Activated CD4-positive, alpha-beta T cell treated with anti-CD3 and anti-CD28 coated beads for 36 hours (primary cell): ENCODE measurements around the gene PXMP2. TPM values are rescaled to one million over a fixed set of nuclear protein-coding genes. Genes with fewer than 3 reads are reported as not detected.
"Not testable (repeated sequence)": the region's sequence is repeated elsewhere in the genome, so short reads cannot be mapped to it uniquely, and the experiment has no call there.

Experiments
- ATAC-seq: fragments of 200-7000 bp; cut with Tn5 transposase; one replicate; pipeline ENCODE4 v1.10.0; 2021; ENCODE audit warnings: mild to moderate bottlenecking, moderate library complexity
- CTCF ChIA-PET: fragments of 350-600 bp; sonication (Branson Sonifier 250); formaldehyde crosslinking; loops from one replicate; lab custom pipeline; 2021; ENCODE audit warnings: antibody characterized with exemption; lab: Charles Lee
- POLR2A ChIA-PET: fragments of 350-600 bp; sonication (Branson Sonifier 250); formaldehyde crosslinking; loops from one replicate; lab custom pipeline; 2021; ENCODE audit warnings: antibody characterized with exemption, inconsistent platforms; lab: Charles Lee
- DNase-seq: peaks from one replicate; pipeline ENCODE4 v3.0.0-alpha.2; 2020
- H3K27ac Mint-ChIP-seq: one replicate; pipeline ENCODE4 v1.8.0; 2021; ENCODE audit warnings: mixed read lengths
- H3K27me3 Mint-ChIP-seq: one replicate; pipeline ENCODE4 v1.8.0; 2021; ENCODE audit warnings: mixed read lengths
- H3K36me3 Mint-ChIP-seq: one replicate; pipeline ENCODE4 v1.8.0; 2021; ENCODE audit warnings: low read depth, mixed read lengths
- H3K4me1 Mint-ChIP-seq: one replicate; pipeline ENCODE4 v1.8.0; 2021; ENCODE audit warnings: mixed read lengths
- H3K4me3 Mint-ChIP-seq: one replicate; pipeline ENCODE4 v1.8.0; 2021; ENCODE audit warnings: mild to moderate bottlenecking, moderate library complexity, mixed read lengths
- H3K9me3 Mint-ChIP-seq: one replicate; pipeline ENCODE4 v1.8.0; 2021; ENCODE audit warnings: low read depth, mixed read lengths
- intact Hi-C, 2 experiments: fragments of 100-400 bp; cut with DNase I in 1 of 2; cut with micrococcal nuclease in 1 of 2; formaldehyde crosslinking; loops; one replicate each; pipeline versions ENCODE4 v1.14.2 to v1.15.1; 2022 to 2024; cut with DNase I, micrococcal nuclease
- total RNA-seq, 2 experiments: library from RNA; stranded (reverse); gene quantifications; one replicate each; pipeline ENCODE4 v1.2.3, GENCODE V29; 2021

Gene PXMP2
- total RNA-seq, 2 experiments from 2014 or later, result 12.2 to 14.3 TPM

DNA sequence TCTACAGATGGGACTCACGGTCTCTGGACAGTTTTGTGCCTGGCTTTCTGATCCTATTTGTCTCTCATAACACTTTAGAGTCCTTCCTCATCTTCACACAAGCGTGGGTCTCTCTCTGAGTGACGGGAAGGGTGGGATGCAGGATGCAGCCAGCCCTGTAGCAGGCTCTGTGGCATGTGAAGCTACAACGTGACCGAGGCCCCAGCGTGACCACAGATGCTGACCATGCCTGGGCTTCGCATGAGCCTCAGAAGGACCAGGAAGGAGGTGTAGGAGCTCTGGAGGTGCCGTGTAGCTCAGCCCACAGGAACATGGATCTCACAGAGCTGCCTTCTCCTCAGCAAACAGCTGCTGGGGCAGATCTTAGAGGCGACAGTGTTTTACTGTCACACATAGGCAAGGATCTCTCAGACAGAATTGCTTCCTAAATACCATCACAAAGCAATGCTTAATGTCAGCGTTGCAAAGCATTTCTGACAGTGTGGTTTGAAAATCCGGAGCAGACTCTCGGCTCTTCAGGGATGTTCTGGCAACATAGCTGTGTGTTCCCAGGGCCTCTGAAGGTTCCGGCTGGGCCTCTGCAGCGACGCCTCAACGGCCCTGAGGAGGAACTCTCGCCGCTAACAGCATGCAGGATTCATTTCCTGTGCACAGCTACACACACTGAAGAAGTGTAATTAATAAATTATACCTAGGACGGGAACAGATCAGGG is 52.4 kb downstream of the PXMP2 start:
- Mint-ChIP-seq H3K27me3 (no peaks in the 10 kb centered on the region), H3K36me3 (peaks cover 81% of the 10 kb centered on the region)
- CTCF ChIA-PET, result interaction anchor here (0.6 kb wide), 1 partner anchor 35 kb away, joined by 3 read pairs; no protein-coding TSS in a partner anchor

DNA sequence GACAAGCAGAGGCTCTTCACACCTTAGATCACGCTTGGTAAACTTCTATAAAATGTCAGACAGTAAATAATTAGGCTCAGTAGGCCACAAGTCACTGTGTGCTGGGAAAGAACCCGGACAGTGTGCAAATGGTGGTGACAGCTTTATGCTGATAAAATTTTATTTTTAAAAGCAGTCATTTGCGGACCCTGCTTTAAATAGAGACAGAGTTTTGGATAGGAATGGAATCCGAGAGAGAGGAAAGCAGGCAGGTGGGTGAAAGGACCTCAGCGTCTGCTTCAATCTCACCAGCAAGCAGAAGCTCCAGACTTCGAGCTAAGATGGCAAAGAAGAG is 52.9 kb downstream of the PXMP2 start:
- DNase-seq, result no peak
- H3K27ac Mint-ChIP-seq, result no peak overlapping the region
- intact Hi-C loops, result no loop called here
- no peaks in the 10 kb centered on the region for H3K9me3 Mint-ChIP-seq
- H3K4me1 Mint-ChIP-seq, result peaks cover 6% of the 10 kb centered on the region
- POLR2A ChIA-PET, result no interaction called here
- no peaks in the 10 kb centered on the region for H3K27me3 Mint-ChIP-seq
- H3K36me3 Mint-ChIP-seq, result peaks cover 84% of the 10 kb centered on the region
- CTCF ChIA-PET, result interaction anchor here (0.6 to 1.2 kb wide), 2 partner anchors 10 to 36 kb away, joined by 3 read pairs; no protein-coding TSS in a partner anchor
- no peak overlapping the region for H3K4me3 Mint-ChIP-seq
- ATAC-seq, result no peak

More for the DNA sequence above, 52.4 kb downstream of the PXMP2 start:
- no peak overlapping the region for H3K4me3 Mint-ChIP-seq
- peaks cover 6% of the 10 kb centered on the region for H3K4me1 Mint-ChIP-seq
- no peaks in the 10 kb centered on the region for H3K9me3 Mint-ChIP-seq
- DNase-seq (no peak), ATAC-seq (no peak)
- intact Hi-C loops, result no loop called here
- POLR2A ChIA-PET, result interaction anchor here (0.6 kb wide), 1 partner anchor 14 kb away, joined by 4 read pairs; no protein-coding TSS in a partner anchor
- H3K27ac Mint-ChIP-seq, result no peak overlapping the region

DNA sequence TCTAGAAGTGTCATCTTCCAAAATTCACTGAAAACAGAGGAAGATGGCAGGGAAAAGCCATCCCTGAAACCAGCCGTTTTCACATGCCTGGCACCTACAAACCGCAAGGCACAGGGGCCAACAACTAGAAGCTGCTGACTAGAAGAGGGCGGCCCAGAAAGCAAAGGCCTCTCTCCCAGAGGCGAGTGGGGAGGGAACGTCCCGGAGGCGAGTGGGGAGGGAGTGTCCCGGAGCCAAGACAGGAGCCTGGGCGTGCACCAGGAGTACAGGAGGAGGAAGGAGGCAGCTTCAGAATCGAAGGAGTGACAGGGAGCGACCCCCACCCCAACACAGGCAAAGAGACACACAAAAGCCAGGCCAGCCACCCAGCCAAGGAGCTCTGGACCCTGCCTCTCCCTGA is 53.3 kb downstream of the PXMP2 start:
- ATAC-seq (no peak), DNase-seq (no peak)
- Mint-ChIP-seq H3K36me3 (peaks cover 84% of the 10 kb centered on the region), H3K4me1 (peaks cover 6% of the 10 kb centered on the region), H3K9me3 (no peaks in the 10 kb centered on the region), H3K27ac (no peak overlapping the region), H3K4me3 (no peak overlapping the region), H3K27me3 (no peaks in the 10 kb centered on the region)
- intact Hi-C loops, result no loop called here
- ChIA-PET CTCF (interaction anchor here (0.6 to 1.2 kb wide), 2 partner anchors 10 to 36 kb away, joined by 3 read pairs; no protein-coding TSS in a partner anchor), POLR2A (no interaction called here)

DNA sequence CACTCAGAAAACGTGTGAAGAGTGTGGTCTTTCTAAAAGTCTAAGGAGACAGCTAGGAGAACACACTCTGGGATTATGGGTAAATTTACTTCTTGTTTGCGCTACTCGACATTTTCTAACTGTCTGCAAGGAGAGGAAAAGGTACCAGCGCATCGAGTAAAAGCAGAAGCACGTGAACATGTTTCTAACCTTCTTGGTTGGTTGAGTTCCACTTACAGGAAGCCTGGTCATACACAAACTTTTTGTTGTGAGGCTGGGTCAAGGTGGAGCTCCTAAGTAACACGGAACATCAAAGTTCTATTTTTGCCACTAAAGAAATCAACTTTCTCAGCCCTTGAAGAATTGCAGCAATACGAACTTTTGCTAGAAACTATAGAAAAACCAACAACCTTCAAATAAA is 54.2 kb downstream of the PXMP2 start:
- ChIA-PET CTCF (interaction anchor here (1.2 to 1.3 kb wide), 2 partner anchors 11 to 28 kb away, joined by 3 read pairs; no protein-coding TSS in a partner anchor), POLR2A (no interaction called here)

DNA sequence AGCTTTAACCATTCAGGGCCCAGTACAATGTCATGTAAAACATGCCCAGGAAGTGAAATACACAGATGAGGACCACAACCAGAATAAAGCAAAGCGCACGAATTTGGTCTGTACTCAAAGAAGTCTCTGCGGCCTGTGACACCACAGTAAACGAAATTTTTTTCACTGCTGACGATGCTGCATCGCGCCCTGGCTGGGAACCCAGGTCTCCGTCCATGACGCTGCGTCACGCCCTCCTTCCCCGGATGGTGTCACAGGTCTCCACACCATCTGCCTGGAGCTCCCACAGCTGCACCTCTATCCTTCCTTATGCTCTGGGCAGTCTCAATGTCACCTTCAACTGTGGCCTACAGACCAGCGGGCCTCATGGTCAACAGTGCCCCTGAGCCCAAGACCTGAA is 56.4 kb downstream of the PXMP2 start:
- POLR2A ChIA-PET, result no interaction called here
- H3K27me3 Mint-ChIP-seq, result no peaks in the 10 kb centered on the region
- intact Hi-C loops, result no loop called here
- peaks cover 90% of the 10 kb centered on the region for H3K36me3 Mint-ChIP-seq
- H3K9me3 Mint-ChIP-seq, result no peaks in the 10 kb centered on the region
- H3K4me3 Mint-ChIP-seq, result no peak overlapping the region
- ATAC-seq, result no peak
- DNase-seq, result no peak
- H3K27ac Mint-ChIP-seq, result no peak overlapping the region
- H3K4me1 Mint-ChIP-seq, result peaks cover 6% of the 10 kb centered on the region
- CTCF ChIA-PET, result interaction anchor here (1.0 kb wide), 1 partner anchor 26 kb away, joined by 3 read pairs; no protein-coding TSS in a partner anchor

More for the DNA sequence above, 54.2 kb downstream of the PXMP2 start:
- Mint-ChIP-seq H3K9me3 (no peaks in the 10 kb centered on the region), H3K27me3 (no peaks in the 10 kb centered on the region), H3K4me1 (peaks cover 6% of the 10 kb centered on the region), H3K36me3 (peaks cover 83% of the 10 kb centered on the region), H3K4me3 (no peak overlapping the region), H3K27ac (no peak overlapping the region)
- no peak for DNase-seq
- no peak for ATAC-seq
- intact Hi-C loops, result no loop called here

DNA sequence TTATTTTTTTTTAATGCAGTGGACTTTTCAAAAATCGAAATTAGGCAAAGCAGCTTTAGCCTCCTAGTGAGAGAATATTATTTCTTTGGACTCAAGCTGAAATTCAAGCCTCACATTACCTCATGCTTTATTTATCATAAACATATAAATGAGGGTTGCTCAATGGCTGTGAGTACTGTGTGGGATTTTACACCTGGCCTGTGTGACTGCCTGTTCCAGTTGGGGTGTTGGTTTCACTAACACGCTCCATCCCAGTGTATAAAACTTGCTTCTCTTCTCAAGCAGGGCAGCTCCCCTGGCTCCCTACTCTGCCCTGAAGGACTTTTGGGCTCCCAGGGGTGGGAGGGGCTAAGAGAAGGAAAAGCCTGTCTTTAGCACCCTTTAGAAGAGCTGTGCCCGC is 59.2 kb downstream of the PXMP2 start:
- DNase-seq (no peak), ATAC-seq (no peak)
- CTCF ChIA-PET, result no interaction called here
- H3K4me1 Mint-ChIP-seq, result peaks cover 6% of the 10 kb centered on the region
- peaks cover 77% of the 10 kb centered on the region for H3K36me3 Mint-ChIP-seq
- H3K27ac Mint-ChIP-seq, result no peak overlapping the region
- no peaks in the 10 kb centered on the region for H3K9me3 Mint-ChIP-seq
- H3K27me3 Mint-ChIP-seq, result no peaks in the 10 kb centered on the region
- H3K4me3 Mint-ChIP-seq, result no peak overlapping the region
- intact Hi-C loops, result no loop called here
- POLR2A ChIA-PET, result no interaction called here

DNA sequence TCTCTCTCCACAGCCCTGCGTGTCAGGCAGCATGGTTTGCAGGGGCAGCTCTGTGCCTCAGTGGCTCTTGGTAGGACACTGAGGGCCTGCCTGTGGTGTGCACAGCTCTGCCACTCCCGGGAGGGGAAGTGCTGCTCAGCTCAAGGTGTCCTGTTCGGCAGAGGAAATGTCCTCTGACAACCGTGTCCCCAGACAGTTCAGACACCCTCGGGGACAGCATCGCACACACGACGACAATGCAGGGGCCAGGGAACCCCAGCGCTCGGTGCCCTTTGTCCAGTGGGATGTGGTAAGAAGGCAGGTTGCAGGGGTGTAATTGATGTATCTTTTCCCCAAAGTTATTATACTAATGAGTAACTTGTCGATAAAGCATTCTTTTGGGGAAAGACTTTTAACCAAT is 60.0 kb downstream of the PXMP2 start:
- POLR2A ChIA-PET, result no interaction called here
- no peak for DNase-seq
- Mint-ChIP-seq H3K4me3 (no peak overlapping the region), H3K27ac (no peak overlapping the region), H3K36me3 (peaks cover 74% of the 10 kb centered on the region), H3K4me1 (peaks cover 6% of the 10 kb centered on the region), H3K9me3 (no peaks in the 10 kb centered on the region), H3K27me3 (no peaks in the 10 kb centered on the region)
- intact Hi-C loops, result no loop called here
- CTCF ChIA-PET, result interaction anchor here (1.4 kb wide), 1 partner anchor 20 kb away, joined by 3 read pairs; no protein-coding TSS in a partner anchor
- ATAC-seq, result no peak

DNA sequence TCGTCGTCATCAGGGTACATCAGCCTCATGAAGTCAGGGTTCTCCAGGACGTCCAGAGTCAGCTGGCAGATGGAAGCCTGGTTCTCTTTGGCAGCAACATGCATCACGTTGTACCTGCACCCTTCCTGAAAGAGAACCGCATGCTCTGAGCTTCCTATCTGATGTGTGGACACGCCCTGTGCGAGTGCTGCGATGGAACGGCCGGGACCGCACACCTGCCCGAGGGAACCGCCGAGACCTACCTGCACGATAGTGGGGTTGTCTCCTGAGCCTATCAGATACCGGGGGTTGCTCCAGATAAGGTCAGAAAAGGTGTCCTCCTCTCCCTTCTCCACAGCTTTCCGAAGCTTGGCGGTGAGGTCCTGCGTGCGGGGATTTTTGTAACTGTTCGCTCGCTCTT is 60.5 kb downstream of the PXMP2 start:
- no peak for DNase-seq
- H3K27me3 Mint-ChIP-seq, result no peaks in the 10 kb centered on the region
- H3K36me3 Mint-ChIP-seq, result peaks cover 72% of the 10 kb centered on the region
- POLR2A ChIA-PET, result no interaction called here
- no peak overlapping the region for H3K4me3 Mint-ChIP-seq
- H3K4me1 Mint-ChIP-seq, result peaks cover 2% of the 10 kb centered on the region
- intact Hi-C loops, result no loop called here
- H3K27ac Mint-ChIP-seq, result no peak overlapping the region
- no peaks in the 10 kb centered on the region for H3K9me3 Mint-ChIP-seq
- CTCF ChIA-PET, result interaction anchor here (0.5 to 1.4 kb wide), 2 partner anchors 20 to 34 kb away, joined by 3 read pairs; no protein-coding TSS in a partner anchor
- no peak for ATAC-seq

DNA sequence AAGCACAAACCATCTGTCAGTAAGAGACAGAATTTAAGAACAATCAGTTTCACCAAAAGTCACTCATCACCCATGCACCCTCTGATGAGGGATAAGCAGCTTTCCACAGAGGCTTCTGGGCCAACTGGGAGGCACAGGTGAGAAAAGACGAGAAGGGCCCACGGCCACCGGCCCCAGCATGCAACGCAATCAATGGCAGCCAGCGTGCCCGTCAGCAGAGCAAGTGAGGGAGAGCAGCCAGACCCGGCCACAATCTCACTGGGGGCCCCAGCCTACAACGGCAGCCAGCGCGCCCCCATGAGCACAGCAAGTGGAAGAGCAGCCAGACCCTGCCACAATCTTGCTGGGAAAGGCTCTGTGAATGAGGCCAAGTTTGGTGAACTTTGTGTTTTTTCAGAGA is 60.9 kb downstream of the PXMP2 start:
- H3K9me3 Mint-ChIP-seq, result no peaks in the 10 kb centered on the region
- ChIA-PET POLR2A (no interaction called here), CTCF (interaction anchor here (0.5 to 1.4 kb wide), 2 partner anchors 19 to 34 kb away, joined by 3 read pairs; no protein-coding TSS in a partner anchor)
- H3K4me3 Mint-ChIP-seq, result no peak overlapping the region
- H3K4me1 Mint-ChIP-seq, result no peaks in the 10 kb centered on the region
- DNase-seq, result no peak
- no peak for ATAC-seq
- H3K36me3 Mint-ChIP-seq, result peaks cover 71% of the 10 kb centered on the region
- no peaks in the 10 kb centered on the region for H3K27me3 Mint-ChIP-seq
- H3K27ac Mint-ChIP-seq, result no peak overlapping the region
- intact Hi-C loops, result no loop called here

DNA sequence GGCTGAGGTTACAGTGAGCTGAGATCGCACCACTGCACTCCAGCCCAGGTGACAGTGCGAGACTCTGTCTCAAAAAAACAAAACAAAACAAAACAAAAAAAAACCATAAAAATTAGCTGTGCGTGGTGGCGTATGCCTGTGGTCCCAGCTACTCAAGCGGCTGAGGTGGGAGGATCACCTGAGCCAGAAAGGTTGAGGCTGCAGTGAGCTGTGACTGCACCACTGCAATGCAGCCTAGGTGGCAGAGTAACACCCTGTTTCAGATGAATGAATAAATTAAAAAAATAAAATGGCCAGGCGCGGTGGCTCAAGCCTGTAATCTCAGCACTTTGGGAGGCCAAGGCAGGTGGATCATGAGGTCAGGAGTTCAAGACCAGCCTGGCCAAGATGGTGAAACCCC is 66.3 kb downstream of the PXMP2 start:
- Mint-ChIP-seq H3K4me1 (peaks cover 10% of the 10 kb centered on the region), H3K36me3 (peaks cover 54% of the 10 kb centered on the region)
- H3K27me3 Mint-ChIP-seq, H3K27ac Mint-ChIP-seq, DNase-seq, ATAC-seq, H3K9me3 Mint-ChIP-seq, intact Hi-C loops, H3K4me3 Mint-ChIP-seq: not testable (repeated sequence)
- ChIA-PET CTCF (interaction anchor here (0.5 kb wide), 1 partner anchor 151 kb away, joined by 3 read pairs; no protein-coding TSS in a partner anchor), POLR2A (interaction anchor here (0.7 kb wide), 2 partner anchors 14 to 73 kb away, joined by 4 to 9 read pairs; no protein-coding TSS in a partner anchor)

DNA sequence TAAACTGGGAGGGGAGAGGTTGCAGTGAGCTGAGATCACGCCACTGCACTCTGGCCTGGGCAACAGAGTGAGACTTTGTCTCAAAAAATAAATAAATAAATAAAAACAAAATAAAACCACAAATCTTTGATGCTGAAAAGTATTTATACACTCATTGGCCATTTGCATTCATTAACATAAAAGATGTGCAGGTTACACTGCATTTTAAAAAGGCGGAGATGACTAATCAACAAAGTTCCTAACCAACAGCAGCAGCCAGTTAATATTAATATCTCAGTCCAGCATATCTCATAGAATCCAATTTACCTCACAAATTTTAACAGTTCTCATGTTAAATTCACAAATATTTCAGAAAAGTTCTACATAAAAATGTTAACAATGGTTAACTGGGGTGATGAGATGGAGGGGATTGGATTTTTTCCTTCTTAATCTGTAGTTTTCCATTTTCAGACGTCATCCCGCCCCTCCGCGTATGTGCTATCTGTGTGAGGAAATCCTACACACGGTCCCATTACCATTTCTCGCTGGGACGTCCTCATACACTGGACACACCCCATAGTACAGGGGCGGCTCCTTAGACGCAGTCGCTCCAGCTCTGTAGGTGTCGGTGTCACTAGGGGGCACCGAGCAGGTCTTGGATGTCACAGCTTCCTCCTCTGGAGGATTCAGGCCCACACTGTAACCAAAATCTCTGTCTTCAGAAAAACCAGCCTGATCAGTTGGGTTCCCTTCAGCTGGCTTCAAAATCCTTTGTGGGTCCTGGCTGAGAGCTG is 67.0 kb downstream of the PXMP2 start:
- Mint-ChIP-seq H3K9me3 (no peaks in the 10 kb centered on the region), H3K4me1 (peaks cover 10% of the 10 kb centered on the region), H3K27ac (no peak overlapping the region), H3K27me3 (no peaks in the 10 kb centered on the region), H3K36me3 (peaks cover 52% of the 10 kb centered on the region), H3K4me3 (no peak overlapping the region)
- intact Hi-C loops, result no loop called here
- ChIA-PET CTCF (interaction anchor here (1.9 kb wide), 1 partner anchor 14 kb away, joined by 6 read pairs; no protein-coding TSS in a partner anchor), POLR2A (interaction anchor here (0.7 kb wide), 1 partner anchor 74 kb away, joined by 9 read pairs; no protein-coding TSS in a partner anchor)
- ATAC-seq (no peak), DNase-seq (no peak)
